Hepatocyte (in vitro differentiated cells): ENCODE data around the gene SPAG16. TPM values are rescaled to one million over a fixed set of nuclear protein-coding genes. Genes with fewer than 3 reads are reported as not detected.

Experiments
- DNase-seq: peaks from one replicate; pipeline ENCODE4 v3.0.0-alpha.2; 2016; ENCODE audit warnings: low spot score
- H2AFZ ChIP-seq: fragments of 200-600 bp; sonication (generic); 2 replicates; pipeline ENCODE4 v1.6.0; 2016; ENCODE audit warnings: antibody characterized with exemption, mild to moderate bottlenecking
- H3K27ac ChIP-seq: fragments of 200-600 bp; sonication (generic); 2 replicates; pipeline ENCODE4 v1.5.1; 2016; ENCODE audit warnings: mild to moderate bottlenecking
- H3K27me3 ChIP-seq: fragments of 200-600 bp; sonication (generic); 2 replicates; pipeline ENCODE4 v1.6.1; 2016
- H3K36me3 ChIP-seq: fragments of 200-600 bp; sonication (generic); replicated peaks from 2 replicates; pipeline ENCODE4 v1.5.1; 2016; ENCODE audit warnings: low read depth; ENCODE audit not compliant: insufficient read depth
- H3K4me1 ChIP-seq: fragments of 200-600 bp; sonication (generic); 2 replicates; pipeline ENCODE4 v1.5.1; 2016; ENCODE audit warnings: mild to moderate bottlenecking, moderate library complexity; ENCODE audit not compliant: insufficient read depth
- H3K4me2 ChIP-seq: fragments of 200-600 bp; sonication (generic); 2 replicates; pipeline ENCODE4 v1.6.0; 2016
- H3K4me3 ChIP-seq: fragments of 200-600 bp; sonication (generic); 2 replicates; pipeline ENCODE4 v1.5.1; 2016; ENCODE audit warnings: mild to moderate bottlenecking
- H3K79me2 ChIP-seq: fragments of 200-600 bp; sonication (generic); 2 replicates; pipeline ENCODE4 v1.6.0; 2017; ENCODE audit warnings: mild to moderate bottlenecking
- H3K9me2 ChIP-seq: fragments of 200-600 bp; sonication (generic); replicated peaks from 2 replicates; pipeline ENCODE4 v1.6.0; 2017; ENCODE audit warnings: mild to moderate bottlenecking; ENCODE audit not compliant: insufficient read depth
- H3K9me3 ChIP-seq: fragments of 200-600 bp; sonication (generic); 2 replicates; pipeline ENCODE4 v1.5.1; 2016; ENCODE audit warnings: low read depth, mild to moderate bottlenecking
- H4K20me1 ChIP-seq: fragments of 200-600 bp; sonication (generic); 2 replicates; pipeline ENCODE4 v1.6.0; 2016; ENCODE audit warnings: mild to moderate bottlenecking; ENCODE audit not compliant: insufficient read depth, poor library complexity, severe bottlenecking
- EZH2 ChIP-seq: fragments of 200-600 bp; sonication (generic); IDR thresholded peaks from 2 replicates; pipeline ENCODE4 v1.6.1; 2016; ENCODE audit warnings: antibody characterized with exemption, mild to moderate bottlenecking, borderline replicate concordance
- EZH2phosphoT487 ChIP-seq: fragments of 200-600 bp; sonication (generic); IDR thresholded peaks from one replicate; pipeline ENCODE4 v1.6.1; 2018; ENCODE audit warnings: antibody characterized with exemption, mild to moderate bottlenecking, low read depth, moderate library complexity; ENCODE audit not compliant: unreplicated experiment, severe bottlenecking
- WGBS: methylation state at CpG from one replicate; pipeline ENCODE4 v1.1.6; 2016; ENCODE audit warnings: low lambda C conversion rate; ENCODE audit errors: missing lambda C conversion rate; 5-methylcytosine and 5-hydroxymethylcytosine counted together
- polyA plus RNA-seq: library from polyadenylated mRNA; unstranded; fragments of >200 nt; fragmentation: Nextera tagmentation; extraction: Ambion mirVana; gene quantifications from 2 replicates; pipeline ENCODE4 v1.2.1, GENCODE V29; 2016
- total RNA-seq: library from RNA; depleted of rRNA; stranded (reverse); fragments of >200 nt; gene quantifications from 2 replicates; pipeline ENCODE4 v1.2.3, GENCODE V29; 2014
- TF ChIP-seq, protein P1 (sequence below): fragments of 200-600 bp; sonication (generic); IDR thresholded peaks from 2 replicates; pipeline ENCODE4 v1.5.1; 2016; ENCODE audit warnings: antibody characterized with exemption, mild to moderate bottlenecking; ENCODE audit not compliant: poor library complexity

SPAG16 gene
- total and polyA plus RNA-seq, 2 experiments from 2014 or later, result 52.1 to 56.9 TPM

DNA sequence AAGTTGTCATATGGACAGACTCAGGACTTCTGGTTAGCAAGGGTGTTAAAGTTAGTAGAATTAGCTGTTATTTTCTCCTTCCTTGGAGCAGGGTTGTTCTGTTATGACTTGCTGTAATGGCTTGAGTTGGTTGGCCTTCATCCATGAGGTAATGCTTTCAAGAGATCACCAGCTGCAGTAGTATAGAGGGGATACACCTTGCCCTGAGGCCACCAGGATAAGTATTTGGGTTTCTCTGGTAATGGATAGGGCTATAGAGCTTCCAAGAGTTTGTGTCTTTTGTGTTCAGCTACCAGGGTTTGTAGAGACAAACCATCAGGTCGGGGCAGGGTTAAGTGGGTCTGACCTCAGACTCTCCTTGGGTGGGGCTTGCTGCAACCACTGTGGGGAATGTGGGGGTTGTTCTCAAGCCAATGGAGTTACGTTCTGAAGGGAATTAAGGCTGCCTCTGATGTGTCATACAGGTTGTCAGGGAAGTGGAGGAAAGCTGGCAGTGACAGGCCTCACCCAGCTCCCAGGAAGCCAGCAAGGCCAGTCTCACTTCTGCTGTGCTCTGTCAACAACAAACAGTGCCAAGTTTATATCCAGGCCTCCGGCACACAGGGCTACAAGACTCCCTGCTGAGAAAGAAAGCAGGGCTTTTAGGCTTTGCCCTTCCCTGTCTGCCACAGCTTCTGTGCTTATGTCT is 356.6 kb downstream of the SPAG16 start:
- Histone ChIP-seq H3K4me2 (no peak overlapping the region), H3K4me3 (no peak overlapping the region), H4K20me1 (no peaks in the 10 kb centered on the region), H3K27me3 (no peaks in the 10 kb centered on the region), H3K36me3 (no peaks in the 10 kb centered on the region), H2AFZ (no peak overlapping the region), H3K9me2 (no peaks in the 10 kb centered on the region), H3K27ac (no peak overlapping the region), H3K9me3 (no peaks in the 10 kb centered on the region), H3K4me1 (no peaks in the 10 kb centered on the region), H3K79me2 (no peaks in the 10 kb centered on the region)
- no peak for DNase-seq
- 75% methylated on average over 3 of the region's 3 CpGs for WGBS
- TF ChIP-seq, protein P1, sequence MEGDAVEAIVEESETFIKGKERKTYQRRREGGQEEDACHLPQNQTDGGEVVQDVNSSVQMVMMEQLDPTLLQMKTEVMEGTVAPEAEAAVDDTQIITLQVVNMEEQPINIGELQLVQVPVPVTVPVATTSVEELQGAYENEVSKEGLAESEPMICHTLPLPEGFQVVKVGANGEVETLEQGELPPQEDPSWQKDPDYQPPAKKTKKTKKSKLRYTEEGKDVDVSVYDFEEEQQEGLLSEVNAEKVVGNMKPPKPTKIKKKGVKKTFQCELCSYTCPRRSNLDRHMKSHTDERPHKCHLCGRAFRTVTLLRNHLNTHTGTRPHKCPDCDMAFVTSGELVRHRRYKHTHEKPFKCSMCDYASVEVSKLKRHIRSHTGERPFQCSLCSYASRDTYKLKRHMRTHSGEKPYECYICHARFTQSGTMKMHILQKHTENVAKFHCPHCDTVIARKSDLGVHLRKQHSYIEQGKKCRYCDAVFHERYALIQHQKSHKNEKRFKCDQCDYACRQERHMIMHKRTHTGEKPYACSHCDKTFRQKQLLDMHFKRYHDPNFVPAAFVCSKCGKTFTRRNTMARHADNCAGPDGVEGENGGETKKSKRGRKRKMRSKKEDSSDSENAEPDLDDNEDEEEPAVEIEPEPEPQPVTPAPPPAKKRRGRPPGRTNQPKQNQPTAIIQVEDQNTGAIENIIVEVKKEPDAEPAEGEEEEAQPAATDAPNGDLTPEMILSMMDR, result no peak
- no peak for TF ChIP-seq EZH2
- no peak for TF ChIP-seq EZH2phosphoT487

GRCh38 chr2:213644926-213645325 is 360.7 kb downstream of the SPAG16 start:
- DNase-seq, result no peak
- Histone ChIP-seq H3K4me2 (no peak overlapping the region), H3K9me3 (no peaks in the 10 kb centered on the region), H4K20me1 (no peaks in the 10 kb centered on the region), H2AFZ (no peak overlapping the region), H3K27me3 (no peaks in the 10 kb centered on the region), H3K36me3 (no peaks in the 10 kb centered on the region), H3K4me1 (no peaks in the 10 kb centered on the region), H3K9me2 (no peaks in the 10 kb centered on the region), H3K4me3 (no peak overlapping the region), H3K27ac (no peak overlapping the region), H3K79me2 (no peaks in the 10 kb centered on the region)
- TF ChIP-seq, protein P1, result no peak
- no peak for TF ChIP-seq EZH2phosphoT487
- 94% methylated on average over 4 of the region's 4 CpGs for WGBS

DNA sequence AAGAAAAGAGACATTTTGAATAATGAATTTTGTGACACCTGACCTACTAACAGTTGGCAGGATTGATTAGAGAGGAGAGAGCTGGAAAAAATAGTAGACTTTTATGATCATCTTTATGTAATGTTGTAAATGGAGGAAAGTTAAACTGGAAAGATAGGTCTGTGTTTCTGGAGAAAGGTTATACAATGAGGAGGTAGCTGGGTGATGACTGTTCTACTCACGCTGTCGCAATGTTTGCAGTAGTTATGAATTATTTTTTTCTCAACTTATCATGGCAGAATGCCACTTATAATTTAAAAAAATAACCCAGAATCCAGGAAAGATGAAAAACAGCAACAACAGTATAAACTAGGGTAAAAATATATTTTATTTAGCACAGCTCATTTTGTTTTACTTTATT is 364.9 kb downstream of the SPAG16 start:
- Histone ChIP-seq H3K79me2 (no peaks in the 10 kb centered on the region), H3K4me1 (no peaks in the 10 kb centered on the region), H3K27me3 (no peaks in the 10 kb centered on the region), H3K4me2 (no peak overlapping the region), H2AFZ (no peak overlapping the region), H3K36me3 (no peaks in the 10 kb centered on the region), H3K4me3 (no peak overlapping the region), H4K20me1 (no peaks in the 10 kb centered on the region), H3K9me2 (no peaks in the 10 kb centered on the region), H3K9me3 (no peaks in the 10 kb centered on the region), H3K27ac (no peak overlapping the region)
- WGBS, result 88% methylated on average over 2 of the region's 2 CpGs
- TF ChIP-seq EZH2 (no peak), EZH2phosphoT487 (no peak)
- TF ChIP-seq, protein P1, result no peak
- no peak for DNase-seq

GRCh38 chr2:213664817-213665216 is 380.6 kb downstream of the SPAG16 start:
- TF ChIP-seq, protein P1, result no peak
- TF ChIP-seq EZH2phosphoT487, result no peak
- no peak for TF ChIP-seq EZH2
- H3K36me3 ChIP-seq, result no peaks in the 10 kb centered on the region
- DNase-seq, result no peak
- H3K4me3 ChIP-seq, result no peak overlapping the region
- H3K4me2 ChIP-seq, result peak overlapping the region; percentile 51
- H3K27me3 ChIP-seq, result no peaks in the 10 kb centered on the region
- no peaks in the 10 kb centered on the region for H4K20me1 ChIP-seq
- H3K4me1 ChIP-seq, result peaks cover 7% of the 10 kb centered on the region
- H3K9me2 ChIP-seq, result no peaks in the 10 kb centered on the region
- H3K27ac ChIP-seq, result peak overlapping the region; percentile 50
- peaks cover 12% of the 10 kb centered on the region for H3K9me3 ChIP-seq
- no peaks in the 10 kb centered on the region for H3K79me2 ChIP-seq
- H2AFZ ChIP-seq, result no peak overlapping the region
